Endodermal cell (in vitro differentiated cells): Measurements from ENCODE around the gene WNT10A. TPM values are rescaled to one million over a fixed set of nuclear protein-coding genes. Genes with fewer than 3 reads are reported as not detected.
A peak's percentile ranks its signal among the peaks of the same experiment; 100 is the strongest.

Experiments used
- DNase-seq: peaks from one replicate; pipeline ENCODE4 v3.0.0-alpha.2; 2017
- H3K27ac ChIP-seq: 2 replicates; pipeline ENCODE4 v1.5.1; 2013; ENCODE audit warnings: mild to moderate bottlenecking, low read depth, low read length, moderate library complexity
- H3K27me3 ChIP-seq: 2 replicates; pipeline ENCODE4 v1.6.1; 2013; ENCODE audit warnings: mild to moderate bottlenecking, low read length, moderate library complexity; ENCODE audit not compliant: insufficient read depth, control insufficient read depth, poor library complexity, severe bottlenecking
- H3K36me3 ChIP-seq: 2 replicates; pipeline ENCODE4 v1.7.0; 2013; ENCODE audit warnings: mild to moderate bottlenecking, low read length, moderate library complexity; ENCODE audit not compliant: control insufficient read depth, insufficient read depth
- H3K4me1 ChIP-seq: one replicate; pipeline ENCODE4 v1.7.0; 2013; ENCODE audit warnings: low read length; ENCODE audit not compliant: control insufficient read depth, insufficient read depth
- H3K4me3 ChIP-seq: 2 replicates; pipeline ENCODE4 v1.5.1; 2013; ENCODE audit warnings: mild to moderate bottlenecking, low read length, moderate library complexity
- H3K9ac ChIP-seq: 2 replicates; pipeline ENCODE4 v1.6.1; 2013; ENCODE audit warnings: mild to moderate bottlenecking, low read length, moderate library complexity; ENCODE audit not compliant: poor library complexity, severe bottlenecking; ENCODE audit errors: extremely low read depth
- H3K9me3 ChIP-seq: 2 replicates; pipeline ENCODE4 v1.6.1; 2013; ENCODE audit warnings: mild to moderate bottlenecking, low read length, moderate library complexity; ENCODE audit not compliant: control insufficient read depth
- H3K27ac Mint-ChIP-seq: 2 replicates; pipeline ENCODE4 v1.8.0; 2020; ENCODE audit warnings: mixed read lengths
- H3K27me3 Mint-ChIP-seq: 2 replicates; pipeline ENCODE4 v1.8.0; 2021; ENCODE audit warnings: mild to moderate bottlenecking, mixed read lengths; ENCODE audit not compliant: insufficient read depth
- H3K36me3 Mint-ChIP-seq: 2 replicates; pipeline ENCODE4 v1.8.0; 2020; ENCODE audit warnings: low read depth, mixed read lengths
- H3K4me1 Mint-ChIP-seq: 2 replicates; pipeline ENCODE4 v1.8.0; 2020; ENCODE audit warnings: mixed read lengths
- H3K4me3 Mint-ChIP-seq: 2 replicates; pipeline ENCODE4 v1.8.0; 2020; ENCODE audit warnings: mild to moderate bottlenecking, moderate library complexity, mixed read lengths
- H3K9me3 Mint-ChIP-seq: 2 replicates; pipeline ENCODE4 v1.8.0; 2020; ENCODE audit warnings: mild to moderate bottlenecking, mixed read lengths
- CTCF ChIP-seq: fragments of 200-600 bp; sonication (generic); conservative IDR thresholded peaks from 2 replicates; pipeline ENCODE4 v1.5.0; 2021; ENCODE audit warnings: antibody characterized with exemption, mild to moderate bottlenecking
- WGBS, 2 experiments: methylation state at CpG; one replicate each; pipeline versions ENCODE4 v1.1.5 to v1.1.7; 2013; ENCODE audit warnings: missing lambda C conversion rate in 2 of 2, mixed read lengths in 1 of 2; ENCODE audit not compliant: insufficient coverage in 1 of 2, insufficient read length in 1 of 2; 5-methylcytosine and 5-hydroxymethylcytosine counted together
- total RNA-seq, 2 donors: library from RNA; stranded (reverse); fragmentation: NEBNext Ultra II Directional in 1 of 2; extraction: Animal tissue kit (Norgen Biotek cat#: 25700) in 1 of 2; gene quantifications; 2 replicates in 1 of 2; 3 replicates in 1 of 2; pipeline ENCODE4 v1.2.1, GENCODE V29; 2021

The WNT10A gene
- total RNA-seq, 2 donors from 2014 or later = not detected

- Histone ChIP-seq H3K4me3 (no peak overlapping the region), H3K9ac (no peak overlapping the region), H3K27ac (no peak overlapping the region), H3K9me3 (no peaks in the 10 kb centered on the region), H3K36me3 (no peaks in the 10 kb centered on the region), H3K27me3 (peaks cover 95% of the 10 kb centered on the region), H3K4me1 (peaks cover 8% of the 10 kb centered on the region)
- Mint-ChIP-seq H3K27ac (no peak overlapping the region), H3K4me3 (no peak overlapping the region), H3K27me3 (peaks cover 95% of the 10 kb centered on the region), H3K36me3 (no peaks in the 10 kb centered on the region), H3K4me1 (peaks cover 13% of the 10 kb centered on the region), H3K9me3 (no peaks in the 10 kb centered on the region)
- TF ChIP-seq CTCF = no peak
- WGBS, 2 experiments = 64 to 71% methylated on average over 4 to 7 of the region's 10 CpGs
- peak; percentile 48 for DNase-seq
Measured at GRCh38 chr2:218857371-218858137, 23.1 kb upstream of the WNT10A start.

- Histone ChIP-seq H3K9ac (no peak overlapping the region), H3K9me3 (no peaks in the 10 kb centered on the region), H3K36me3 (no peaks in the 10 kb centered on the region), H3K4me3 (no peak overlapping the region), H3K27ac (no peak overlapping the region), H3K27me3 (peaks cover 98% of the 10 kb centered on the region), H3K4me1 (peaks cover 8% of the 10 kb centered on the region)
- Mint-ChIP-seq H3K4me3 (no peak overlapping the region), H3K36me3 (no peaks in the 10 kb centered on the region), H3K27me3 (peaks cover 95% of the 10 kb centered on the region), H3K27ac (no peak overlapping the region), H3K4me1 (peaks cover 13% of the 10 kb centered on the region), H3K9me3 (no peaks in the 10 kb centered on the region)
- TF ChIP-seq CTCF = no peak
- no peak for DNase-seq
- WGBS, 2 experiments = 20 to 49% methylated on average over 1 of the region's 1 CpG
Measured at GRCh38 chr2:218858138-218858445, 22.6 kb upstream of the WNT10A start.

GRCh38 chr2:218858671-218859555 is 21.7 kb upstream of the WNT10A start:
- Histone ChIP-seq H3K9me3 (no peaks in the 10 kb centered on the region), H3K9ac (no peak overlapping the region), H3K27ac (no peak overlapping the region), H3K4me3 (no peak overlapping the region), H3K27me3 (peaks cover 98% of the 10 kb centered on the region), H3K36me3 (no peaks in the 10 kb centered on the region), H3K4me1 (peaks cover 8% of the 10 kb centered on the region)
- TF ChIP-seq CTCF = no peak
- H3K36me3 Mint-ChIP-seq = no peaks in the 10 kb centered on the region
- H3K4me3 Mint-ChIP-seq = peak overlapping the region; percentile 46
- H3K9me3 Mint-ChIP-seq = no peaks in the 10 kb centered on the region
- peaks cover 95% of the 10 kb centered on the region for H3K27me3 Mint-ChIP-seq
- DNase-seq = peak; percentile 81
- H3K4me1 Mint-ChIP-seq = peaks cover 13% of the 10 kb centered on the region
- 4% methylated on average over 13 to 51 of the region's 51 CpGs for WGBS, 2 experiments
- no peak overlapping the region for H3K27ac Mint-ChIP-seq
